ENCODE measurements around the gene RRAS2.
A peak's percentile ranks its signal among the peaks of the same experiment; 100 is the strongest.

RRAS2 gene

DNA sequence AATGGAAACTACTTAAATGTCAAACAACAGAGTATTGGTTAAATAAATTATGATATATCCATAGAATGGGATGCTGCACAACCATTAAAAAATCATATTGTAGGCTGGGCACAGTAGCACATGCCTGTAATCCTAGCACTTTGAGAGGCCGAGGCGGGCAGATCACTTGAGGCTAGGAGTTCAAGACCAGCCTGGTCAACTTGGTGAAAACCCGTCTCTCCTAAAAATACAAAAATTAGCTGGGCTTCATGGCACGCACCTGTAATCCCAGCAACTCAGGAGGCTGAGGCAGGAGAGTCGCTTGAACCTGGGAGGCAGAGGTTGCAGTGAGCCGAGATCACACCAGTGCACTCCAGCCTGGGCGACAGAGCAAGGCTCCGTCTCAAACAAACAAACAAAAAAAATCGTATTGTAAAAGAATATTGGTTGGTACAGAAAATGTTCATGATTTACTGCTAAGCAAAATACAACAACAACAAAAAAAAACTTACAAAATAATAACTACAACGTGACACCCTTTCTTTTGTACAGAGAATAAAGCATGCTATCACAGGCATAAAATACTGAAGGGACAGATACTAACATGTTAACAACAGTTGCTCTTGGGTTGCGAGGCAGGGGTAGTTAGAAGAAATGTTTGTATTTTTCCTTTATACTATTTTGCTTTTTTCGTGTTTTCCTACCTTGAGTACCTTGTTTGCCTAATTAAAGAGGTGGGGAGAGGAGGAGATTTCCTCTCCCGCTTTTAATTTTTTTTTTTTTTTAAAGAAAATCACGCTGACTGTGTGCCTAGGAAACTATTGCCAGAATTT is 21.3 kb upstream of the RRAS2 start:
- CTCF ChIA-PET = interaction anchor here (0.7 to 3.6 kb wide), 3 partner anchors 38 to 73 kb away, joined by 4 to 18 read pairs (median 4); no protein-coding TSS in a partner anchor
- TF ChIP-seq, protein P1, sequence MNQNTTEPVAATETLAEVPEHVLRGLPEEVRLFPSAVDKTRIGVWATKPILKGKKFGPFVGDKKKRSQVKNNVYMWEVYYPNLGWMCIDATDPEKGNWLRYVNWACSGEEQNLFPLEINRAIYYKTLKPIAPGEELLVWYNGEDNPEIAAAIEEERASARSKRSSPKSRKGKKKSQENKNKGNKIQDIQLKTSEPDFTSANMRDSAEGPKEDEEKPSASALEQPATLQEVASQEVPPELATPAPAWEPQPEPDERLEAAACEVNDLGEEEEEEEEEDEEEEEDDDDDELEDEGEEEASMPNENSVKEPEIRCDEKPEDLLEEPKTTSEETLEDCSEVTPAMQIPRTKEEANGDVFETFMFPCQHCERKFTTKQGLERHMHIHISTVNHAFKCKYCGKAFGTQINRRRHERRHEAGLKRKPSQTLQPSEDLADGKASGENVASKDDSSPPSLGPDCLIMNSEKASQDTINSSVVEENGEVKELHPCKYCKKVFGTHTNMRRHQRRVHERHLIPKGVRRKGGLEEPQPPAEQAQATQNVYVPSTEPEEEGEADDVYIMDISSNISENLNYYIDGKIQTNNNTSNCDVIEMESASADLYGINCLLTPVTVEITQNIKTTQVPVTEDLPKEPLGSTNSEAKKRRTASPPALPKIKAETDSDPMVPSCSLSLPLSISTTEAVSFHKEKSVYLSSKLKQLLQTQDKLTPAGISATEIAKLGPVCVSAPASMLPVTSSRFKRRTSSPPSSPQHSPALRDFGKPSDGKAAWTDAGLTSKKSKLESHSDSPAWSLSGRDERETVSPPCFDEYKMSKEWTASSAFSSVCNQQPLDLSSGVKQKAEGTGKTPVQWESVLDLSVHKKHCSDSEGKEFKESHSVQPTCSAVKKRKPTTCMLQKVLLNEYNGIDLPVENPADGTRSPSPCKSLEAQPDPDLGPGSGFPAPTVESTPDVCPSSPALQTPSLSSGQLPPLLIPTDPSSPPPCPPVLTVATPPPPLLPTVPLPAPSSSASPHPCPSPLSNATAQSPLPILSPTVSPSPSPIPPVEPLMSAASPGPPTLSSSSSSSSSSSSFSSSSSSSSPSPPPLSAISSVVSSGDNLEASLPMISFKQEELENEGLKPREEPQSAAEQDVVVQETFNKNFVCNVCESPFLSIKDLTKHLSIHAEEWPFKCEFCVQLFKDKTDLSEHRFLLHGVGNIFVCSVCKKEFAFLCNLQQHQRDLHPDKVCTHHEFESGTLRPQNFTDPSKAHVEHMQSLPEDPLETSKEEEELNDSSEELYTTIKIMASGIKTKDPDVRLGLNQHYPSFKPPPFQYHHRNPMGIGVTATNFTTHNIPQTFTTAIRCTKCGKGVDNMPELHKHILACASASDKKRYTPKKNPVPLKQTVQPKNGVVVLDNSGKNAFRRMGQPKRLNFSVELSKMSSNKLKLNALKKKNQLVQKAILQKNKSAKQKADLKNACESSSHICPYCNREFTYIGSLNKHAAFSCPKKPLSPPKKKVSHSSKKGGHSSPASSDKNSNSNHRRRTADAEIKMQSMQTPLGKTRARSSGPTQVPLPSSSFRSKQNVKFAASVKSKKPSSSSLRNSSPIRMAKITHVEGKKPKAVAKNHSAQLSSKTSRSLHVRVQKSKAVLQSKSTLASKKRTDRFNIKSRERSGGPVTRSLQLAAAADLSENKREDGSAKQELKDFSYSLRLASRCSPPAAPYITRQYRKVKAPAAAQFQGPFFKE (tag by site-specific recombination; IDR thresholded peaks at IDR 0.05; ENCODE audit: borderline replicate concordance) = no peak
- TF ChIP-seq ZNF561 (tag by site-specific recombination; IDR thresholded peaks at IDR 0.05; ENCODE audit: borderline replicate concordance) (no peak), ZNF654 (tag by site-specific recombination; IDR thresholded peaks at IDR 0.05; ENCODE audit: low read depth) (no peak), ZNF157 (tag by site-specific recombination; IDR thresholded peaks at IDR 0.05) (no peak), ZNF426 (tag by site-specific recombination; IDR thresholded peaks at IDR 0.05) (no peak)
- TF ChIP-seq, protein P2, sequence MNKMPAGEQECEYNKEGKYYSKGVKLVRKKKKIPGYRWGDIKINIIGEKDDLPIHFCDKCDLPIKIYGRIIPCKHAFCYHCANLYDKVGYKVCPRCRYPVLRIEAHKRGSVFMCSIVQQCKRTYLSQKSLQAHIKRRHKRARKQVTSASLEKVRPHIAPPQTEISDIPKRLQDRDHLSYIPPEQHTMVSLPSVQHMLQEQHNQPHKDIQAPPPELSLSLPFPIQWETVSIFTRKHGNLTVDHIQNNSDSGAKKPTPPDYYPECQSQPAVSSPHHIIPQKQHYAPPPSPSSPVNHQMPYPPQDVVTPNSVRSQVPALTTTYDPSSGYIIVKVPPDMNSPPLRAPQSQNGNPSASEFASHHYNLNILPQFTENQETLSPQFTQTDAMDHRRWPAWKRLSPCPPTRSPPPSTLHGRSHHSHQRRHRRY (tag by site-specific recombination; IDR thresholded peaks at IDR 0.05) = no peak
- Histone ChIP-seq H3K36me3 (ENCODE audit: control insufficient read depth in 2 of 2, insufficient read depth in 1 of 2, low read length in 2 of 2) (no peaks in the 10 kb centered on the region), H3K27ac (ENCODE audit: extremely low read depth, low read depth, low read length) (no peak overlapping the region), H3K9me3 (ENCODE audit: control insufficient read depth, insufficient read depth, low read depth, low read length) (no peaks in the 10 kb centered on the region), H3K4me3 (ENCODE audit: low read depth, low read length) (peak overlapping the region; percentile 42; the same call in 1 of the 2 replicates), H3K4me1 (ENCODE audit: control insufficient read depth, insufficient read depth, low read length) (0 out of 2 replicates have a peak, but pooled peaks cover 2% of the 10 kb centered on the region)
- POLR2A ChIA-PET = no interaction called here

DNA sequence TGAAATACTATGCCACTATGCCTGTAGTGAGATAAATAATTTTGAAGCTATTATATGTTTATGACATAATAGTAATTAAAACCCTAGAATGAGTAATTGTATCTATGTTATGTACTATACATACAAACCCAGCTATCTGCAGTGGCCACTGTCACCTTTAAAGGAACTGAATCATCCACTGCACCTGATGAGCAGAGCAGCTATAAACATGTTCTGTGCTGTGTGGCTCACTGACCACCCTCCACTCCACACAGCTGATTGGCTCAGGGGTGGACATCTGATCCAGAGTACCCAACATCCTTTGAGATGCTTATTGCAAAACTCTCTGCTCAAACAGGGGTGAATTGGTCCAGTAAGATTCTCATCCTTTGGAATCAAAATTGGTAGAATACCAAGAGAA is 19.2 kb upstream of the RRAS2 start:
- H3K9me3 ChIP-seq (ENCODE audit: control insufficient read depth, insufficient read depth, low read depth, low read length) = no peaks in the 10 kb centered on the region
- POLR2A ChIA-PET = interaction anchor here (0.5 to 0.7 kb wide), 3 partner anchors 17 to 832 kb away, joined by 3 to 4 read pairs (median 3); no protein-coding TSS in a partner anchor
- CTCF ChIA-PET = interaction anchor here (1.3 to 3.6 kb wide), 2 partner anchors 40 to 77 kb away, joined by 9 to 18 read pairs; no protein-coding TSS in a partner anchor
- no peak overlapping the region for H3K4me3 ChIP-seq (ENCODE audit: low read depth, low read length)
- H3K27ac ChIP-seq (ENCODE audit: extremely low read depth, low read depth, low read length) = no peak overlapping the region
- TF ChIP-seq ZNF133 (tag by site-specific recombination; IDR thresholded peaks at IDR 0.05) (no peak), ZNF10 (tag by site-specific recombination; IDR thresholded peaks at IDR 0.05) (peak; percentile 88), ZNF324 (tag by site-specific recombination; IDR thresholded peaks at IDR 0.05) (no peak)
- no peaks in the 10 kb centered on the region for H3K36me3 ChIP-seq (ENCODE audit: control insufficient read depth in 2 of 2, insufficient read depth in 1 of 2, low read length in 2 of 2)
- H3K4me1 ChIP-seq (ENCODE audit: control insufficient read depth, insufficient read depth, low read length) = 0 out of 2 replicates have a peak, but pooled peaks cover 2% of the 10 kb centered on the region

DNA sequence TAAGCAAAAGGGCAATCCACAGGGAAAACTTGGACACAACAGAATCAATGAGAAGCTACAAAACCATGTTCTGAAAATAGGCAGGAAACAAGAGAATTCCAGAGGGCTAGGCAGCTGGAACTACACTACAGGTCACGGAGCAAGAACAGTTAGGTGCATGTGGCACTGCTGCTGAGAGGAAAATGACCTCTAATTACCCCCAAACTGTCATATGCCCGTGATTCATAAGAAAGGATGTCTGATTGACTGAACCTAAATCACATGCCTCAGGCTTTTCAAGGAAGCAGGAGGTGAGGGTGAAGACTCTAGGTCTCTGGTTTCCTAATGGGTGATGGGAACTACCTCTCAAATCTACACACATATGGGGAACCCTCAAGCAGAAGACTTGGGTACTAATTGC is 17.9 kb upstream of the RRAS2 start:
- ChIA-PET CTCF (interaction anchor here (0.7 to 3.6 kb wide), 3 partner anchors 41 to 74 kb away, joined by 3 to 18 read pairs (median 3); no protein-coding TSS in a partner anchor), POLR2A (no interaction called here)
- Histone ChIP-seq H3K36me3 (ENCODE audit: control insufficient read depth in 2 of 2, insufficient read depth in 1 of 2, low read length in 2 of 2) (no peaks in the 10 kb centered on the region), H3K27ac (ENCODE audit: extremely low read depth, low read depth, low read length) (no peak overlapping the region), H3K9me3 (ENCODE audit: control insufficient read depth, insufficient read depth, low read depth, low read length) (no peaks in the 10 kb centered on the region), H3K4me3 (ENCODE audit: low read depth, low read length) (no peak overlapping the region), H3K4me1 (ENCODE audit: control insufficient read depth, insufficient read depth, low read length) (0 out of 2 replicates have a peak, but pooled peaks cover 2% of the 10 kb centered on the region)
- TF ChIP-seq ZSCAN16 (tag by site-specific recombination; IDR thresholded peaks at IDR 0.05) (no peak), TRIM28 (IDR thresholded peaks at IDR 0.05; ENCODE audit: borderline replicate concordance, low read length) (peak; percentile 50; the same call in 1 of the 2 replicates), ZBTB7A (tag by site-specific recombination; IDR thresholded peaks at IDR 0.05; ENCODE audit: low read depth) (no peak), ZNF670 (tag by site-specific recombination; IDR thresholded peaks at IDR 0.05; ENCODE audit: low read depth) (no peak)
